Jurkat, Clone E6-1 (cell line): ENCODE measurements around the gene CCR5AS.

Experiments used
- DNase-seq: peaks from one replicate; pipeline ENCODE4 v3.0.0-alpha.2; 2011; ENCODE audit warnings: low read depth, low spot score
- H3K4me3 ChIP-seq: 2 replicates; pipeline ENCODE4 v1.5.1; 2011; ENCODE audit warnings: mild to moderate bottlenecking, low read length, control low read depth, moderate library complexity

The CCR5AS gene

DNA sequence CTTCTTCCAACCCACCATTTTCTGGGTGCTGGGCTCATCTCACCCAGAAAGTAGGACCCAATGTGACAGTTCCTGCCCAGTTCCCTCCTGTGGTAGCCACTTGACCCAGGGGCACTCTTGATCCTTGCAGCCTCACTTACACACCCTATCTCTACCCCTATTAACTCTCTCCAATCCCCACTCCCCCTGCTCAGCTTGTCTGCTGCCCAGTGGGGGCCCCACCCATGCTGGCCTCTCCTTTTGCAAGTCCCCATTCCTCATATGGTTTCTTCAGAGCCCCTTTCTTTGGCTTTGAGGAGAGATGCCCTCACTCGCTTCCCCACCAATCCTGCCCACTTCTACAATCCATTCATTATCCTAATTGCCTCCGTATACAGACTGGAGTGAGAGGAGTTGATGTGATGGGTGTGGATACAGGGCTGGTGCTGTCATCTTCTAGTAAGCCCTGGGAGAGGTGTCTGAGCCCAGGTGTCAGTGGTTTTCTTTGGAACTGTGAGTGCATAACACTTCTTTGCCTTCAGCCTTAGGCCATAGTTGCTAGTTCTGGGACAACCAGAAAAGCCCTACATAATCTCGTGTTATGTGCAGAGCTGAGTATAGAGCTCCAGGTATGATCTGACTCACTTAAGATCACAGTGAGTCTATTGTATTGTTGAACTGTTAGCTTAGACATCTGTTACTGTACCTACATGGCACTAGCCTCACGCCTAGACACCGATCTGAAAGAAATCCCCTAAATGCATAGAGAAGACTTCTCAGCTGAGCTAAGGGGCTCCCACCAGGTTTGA is 40.9 kb downstream of the CCR5AS start:
- no peak for DNase-seq
- H3K4me3 ChIP-seq = no peak overlapping the region

GRCh38 chr3:46365041-46365440 is 41.8 kb downstream of the CCR5AS start:
- DNase-seq = no peak
- H3K4me3 ChIP-seq = no peak overlapping the region

GRCh38 chr3:46361408-46362283 is 45.2 kb downstream of the CCR5AS start:
- no peak for DNase-seq
- H3K4me3 ChIP-seq = no peak overlapping the region

- H3K4me3 ChIP-seq = no peak overlapping the region
- no peak for DNase-seq
Measured at GRCh38 chr3:46360907-46361306, 46.0 kb downstream of the CCR5AS start.

GRCh38 chr3:46359733-46360493 is 47.0 kb downstream of the CCR5AS start:
- no peak for DNase-seq
- H3K4me3 ChIP-seq = no peak overlapping the region

DNA sequence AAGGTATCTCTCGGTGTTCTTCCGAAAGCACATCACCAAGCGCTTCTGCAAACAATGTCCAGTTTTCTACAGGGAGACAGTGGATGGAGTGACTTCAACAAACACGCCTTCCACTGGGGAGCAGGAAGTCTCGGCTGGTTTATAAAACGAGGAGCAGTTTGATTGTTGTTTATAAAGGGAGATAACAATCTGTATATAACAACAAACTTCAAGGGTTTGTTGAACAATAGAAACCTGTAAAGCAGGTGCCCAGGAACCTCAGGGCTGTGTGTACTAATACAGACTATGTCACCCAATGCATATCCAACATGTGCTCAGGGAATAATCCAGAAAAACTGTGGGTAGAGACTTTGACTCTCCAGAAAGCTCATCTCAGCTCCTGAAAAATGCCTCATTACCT is 48.4 kb downstream of the CCR5AS start:
- no peak for DNase-seq
- no peak overlapping the region for H3K4me3 ChIP-seq

DNA sequence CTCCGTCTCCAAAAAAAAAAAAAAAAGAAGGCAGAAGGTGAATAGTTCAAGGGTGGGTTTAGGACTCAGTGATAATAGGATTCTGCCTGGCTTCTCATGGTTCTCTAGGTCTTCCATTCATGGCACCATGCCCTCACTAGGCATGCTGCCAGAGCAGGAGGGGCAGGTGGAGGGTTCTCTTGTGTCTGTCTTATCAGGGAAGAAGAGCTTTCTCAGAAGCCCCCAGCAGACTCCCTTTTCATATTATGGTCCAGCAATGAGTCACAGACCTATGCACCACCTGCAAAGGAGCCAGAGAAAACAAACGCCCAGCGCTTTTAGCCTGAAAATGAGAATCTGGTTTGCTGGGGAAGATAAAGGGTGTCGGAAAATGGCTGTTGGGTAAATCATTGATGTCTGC is 50.0 kb downstream of the CCR5AS start:
- H3K4me3 ChIP-seq = no peak overlapping the region
- DNase-seq = no peak

GRCh38 chr3:46356276-46356675 is 50.6 kb downstream of the CCR5AS start:
- DNase-seq = no peak
- no peak overlapping the region for H3K4me3 ChIP-seq

GRCh38 chr3:46354984-46355383 is 51.9 kb downstream of the CCR5AS start:
- no peak overlapping the region for H3K4me3 ChIP-seq
- peak; percentile 48 for DNase-seq

GRCh38 chr3:46354478-46354877 is 52.4 kb downstream of the CCR5AS start:
- no peak for DNase-seq
- H3K4me3 ChIP-seq = no peak overlapping the region

DNA sequence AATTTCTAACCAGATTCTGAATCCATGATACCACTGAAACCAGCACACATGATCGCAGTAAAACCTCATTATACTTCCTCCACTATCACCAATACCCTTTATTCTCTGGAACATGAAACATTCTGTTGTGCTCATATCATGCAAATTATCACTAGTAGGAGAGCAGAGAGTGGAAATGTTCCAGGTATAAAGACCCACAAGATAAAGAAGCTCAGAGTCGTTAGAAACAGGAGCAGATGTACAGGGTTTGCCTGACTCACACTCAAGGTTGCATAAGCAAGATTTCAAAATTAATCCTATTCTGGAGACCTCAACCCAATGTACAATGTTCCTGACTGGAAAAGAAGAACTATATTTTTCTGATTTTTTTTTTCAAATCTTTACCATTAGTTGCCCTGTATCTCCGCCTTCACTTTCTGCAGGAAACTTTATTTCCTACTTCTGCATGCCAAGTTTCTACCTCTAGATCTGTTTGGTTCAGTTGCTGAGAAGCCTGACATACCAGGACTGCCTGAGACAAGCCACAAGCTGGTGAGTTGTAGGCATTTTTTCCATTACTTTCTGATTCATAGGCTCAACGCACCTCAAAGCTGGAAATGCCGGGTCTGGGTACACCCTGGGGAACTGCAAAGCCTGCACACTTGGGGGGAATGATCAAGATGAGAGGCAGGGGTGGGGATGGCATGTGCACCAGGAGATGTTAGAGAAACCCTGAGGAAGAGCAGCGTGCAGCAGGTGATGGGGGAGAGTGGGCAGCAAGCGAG is 53.0 kb downstream of the CCR5AS start, which contains the start of gene CCR2:
Gene CCR2 (plus strand): TSS at position 465 of the 764 bp plus-strand sequence. CDS start 3,417 bp downstream, outside the sequence.
- H3K4me3 ChIP-seq = no peak within 1 kb of the TSS
- DNase-seq = peak; percentile 68

GRCh38 chr3:46353090-46353489 is 53.8 kb downstream of the CCR5AS start:
- no peak overlapping the region for H3K4me3 ChIP-seq

GRCh38 chr3:46351646-46352045 is 55.2 kb downstream of the CCR5AS start:
- H3K4me3 ChIP-seq = no peak overlapping the region
- no peak for DNase-seq

More at GRCh38 chr3:46353090-46353489, 53.8 kb downstream of the CCR5AS start:
- DNase-seq = no peak

- DNase-seq = no peak
- no peak overlapping the region for H3K4me3 ChIP-seq
Measured at GRCh38 chr3:46350262-46350565, 56.7 kb downstream of the CCR5AS start.

DNA sequence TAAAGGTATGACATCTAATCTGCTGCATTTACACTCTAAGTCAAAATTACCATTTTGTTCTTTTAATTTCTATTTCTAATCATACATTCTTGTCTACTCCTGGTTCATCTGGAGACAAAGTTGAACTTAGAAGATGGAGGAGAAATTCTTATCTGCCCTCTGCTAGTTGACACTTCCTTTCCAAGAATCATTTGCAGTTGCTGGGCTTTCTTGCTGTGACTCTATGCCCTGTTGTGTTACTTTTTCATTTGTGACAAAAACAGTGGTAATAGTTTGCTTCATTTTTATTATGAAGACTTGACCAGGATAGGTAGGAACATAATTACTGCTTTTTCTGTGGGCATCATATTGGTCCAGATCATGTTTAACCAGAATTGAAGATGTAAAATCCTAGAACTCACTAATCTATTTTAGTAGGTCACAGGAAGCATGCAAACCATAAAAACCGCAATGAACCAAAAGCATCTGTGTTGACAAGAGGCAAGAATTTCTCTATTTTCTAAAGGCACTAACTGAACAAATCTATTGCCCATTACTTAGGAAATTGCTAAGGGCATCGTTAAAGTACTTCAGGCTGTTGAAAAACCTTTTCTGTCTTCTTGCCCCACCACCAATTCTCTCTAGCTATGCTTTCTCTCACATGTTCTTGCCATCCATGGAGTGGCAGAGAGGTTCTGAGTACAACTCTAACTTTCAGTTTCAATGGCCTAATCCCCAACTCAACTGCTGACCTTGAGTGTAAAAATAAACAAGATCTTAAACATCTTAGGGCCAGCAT is 57.2 kb downstream of the CCR5AS start:
- DNase-seq = peak; percentile 78
- H3K4me3 ChIP-seq = no peak overlapping the region; the same call in 1 of the 2 replicates

GRCh38 chr3:46348823-46349482 is 57.9 kb downstream of the CCR5AS start:
- H3K4me3 ChIP-seq = no peak overlapping the region
- DNase-seq = peak; percentile 71

- H3K4me3 ChIP-seq = no peak overlapping the region
- no peak for DNase-seq
Measured at GRCh38 chr3:46344476-46344875, 62.4 kb downstream of the CCR5AS start.

DNA sequence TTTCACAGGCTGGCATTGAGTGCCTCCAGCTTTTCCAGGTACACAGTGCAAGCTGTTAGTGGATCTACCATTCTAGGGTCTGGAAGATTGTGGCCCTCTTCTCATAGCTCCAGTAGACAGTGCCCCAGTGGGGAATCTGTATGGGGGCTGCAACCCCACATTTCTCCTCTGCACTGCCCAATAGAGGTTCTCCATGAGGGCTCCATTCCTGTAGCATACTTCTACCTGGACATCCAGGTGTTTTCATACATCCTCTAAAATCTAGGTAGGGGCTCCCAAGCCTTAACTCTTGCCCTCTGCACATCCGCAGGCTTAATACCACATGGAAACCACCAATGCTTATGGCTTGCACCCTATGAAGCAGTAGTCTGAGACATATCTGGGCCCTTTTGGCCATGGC is 68.0 kb downstream of the CCR5AS start:
- H3K4me3 ChIP-seq = no peak overlapping the region
- DNase-seq = no peak
